ENCODE results near the gene PARP2. TPM values are rescaled to one million over a fixed set of nuclear protein-coding genes. Genes with fewer than 3 reads are reported as not detected.

Gene PARP2
- total RNA-seq, 1 donor from 2014 or later, result 15.6 TPM

DNA sequence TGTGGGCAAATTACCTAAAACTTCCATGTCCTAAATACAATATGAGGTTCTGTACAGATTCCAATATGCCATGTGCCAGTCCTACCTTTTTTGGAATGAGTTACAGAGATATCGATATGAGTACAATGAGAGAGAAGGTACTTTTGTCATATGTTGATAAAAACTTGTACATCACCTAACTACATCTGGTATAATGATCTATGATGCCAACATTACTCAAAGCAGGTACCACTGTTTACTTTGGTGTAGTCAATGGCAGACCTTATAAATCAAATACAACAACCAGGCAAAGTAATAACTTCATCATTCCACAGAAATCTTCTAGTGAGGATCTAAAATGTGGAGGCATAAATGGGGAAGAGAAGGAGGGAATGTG is 57.1 kb downstream of the PARP2 start:
- Histone ChIP-seq H3K4me1 (no peaks in the 10 kb centered on the region), H3K36me3 (peaks cover 97% of the 10 kb centered on the region), H3K27ac (no peak overlapping the region), H3K9me3 (no peaks in the 10 kb centered on the region), H3K4me3 (no peak overlapping the region), H3K27me3 (no peaks in the 10 kb centered on the region)
- TF ChIP-seq, protein P1, sequence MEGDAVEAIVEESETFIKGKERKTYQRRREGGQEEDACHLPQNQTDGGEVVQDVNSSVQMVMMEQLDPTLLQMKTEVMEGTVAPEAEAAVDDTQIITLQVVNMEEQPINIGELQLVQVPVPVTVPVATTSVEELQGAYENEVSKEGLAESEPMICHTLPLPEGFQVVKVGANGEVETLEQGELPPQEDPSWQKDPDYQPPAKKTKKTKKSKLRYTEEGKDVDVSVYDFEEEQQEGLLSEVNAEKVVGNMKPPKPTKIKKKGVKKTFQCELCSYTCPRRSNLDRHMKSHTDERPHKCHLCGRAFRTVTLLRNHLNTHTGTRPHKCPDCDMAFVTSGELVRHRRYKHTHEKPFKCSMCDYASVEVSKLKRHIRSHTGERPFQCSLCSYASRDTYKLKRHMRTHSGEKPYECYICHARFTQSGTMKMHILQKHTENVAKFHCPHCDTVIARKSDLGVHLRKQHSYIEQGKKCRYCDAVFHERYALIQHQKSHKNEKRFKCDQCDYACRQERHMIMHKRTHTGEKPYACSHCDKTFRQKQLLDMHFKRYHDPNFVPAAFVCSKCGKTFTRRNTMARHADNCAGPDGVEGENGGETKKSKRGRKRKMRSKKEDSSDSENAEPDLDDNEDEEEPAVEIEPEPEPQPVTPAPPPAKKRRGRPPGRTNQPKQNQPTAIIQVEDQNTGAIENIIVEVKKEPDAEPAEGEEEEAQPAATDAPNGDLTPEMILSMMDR (IDR thresholded peaks at IDR 0.05), result no peak
- intact Hi-C loops (cut with DNase I), result no loop called here
- no peak for ATAC-seq
- DNase-seq, result no peak

DNA sequence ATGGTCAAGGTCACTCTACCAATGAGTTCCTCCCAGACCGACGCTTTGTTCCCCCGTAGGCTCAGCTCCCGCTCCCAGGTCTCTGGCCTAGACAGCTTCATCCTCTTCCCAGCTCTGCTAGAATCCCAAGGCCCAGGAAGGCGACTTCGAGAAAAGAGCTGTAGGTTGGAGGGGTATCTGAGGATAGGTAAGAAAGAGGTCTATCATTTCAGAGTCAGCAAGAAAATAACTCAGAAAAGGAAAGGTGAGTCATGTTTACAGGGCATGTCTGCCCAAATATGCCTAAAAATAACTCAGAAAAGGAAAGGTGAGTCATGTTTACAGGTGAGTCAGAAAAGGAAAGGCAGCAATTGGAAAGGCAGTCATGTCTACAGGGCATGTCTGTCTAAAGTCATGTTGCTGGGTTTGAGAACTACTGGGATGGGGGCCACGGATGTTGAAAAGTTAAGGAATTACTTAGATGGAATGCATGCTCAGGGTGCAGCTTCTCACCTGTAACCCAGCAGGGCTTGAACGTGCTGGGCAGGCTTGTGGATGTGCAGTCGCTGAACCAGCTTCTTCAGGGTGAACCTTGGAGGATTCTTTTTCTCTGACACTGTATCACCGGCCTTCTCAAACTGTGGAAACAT is 57.6 kb downstream of the PARP2 start:
- Histone ChIP-seq H3K36me3 (peaks cover 97% of the 10 kb centered on the region), H3K9me3 (no peaks in the 10 kb centered on the region), H3K4me1 (no peaks in the 10 kb centered on the region), H3K27me3 (no peaks in the 10 kb centered on the region), H3K27ac (no peak overlapping the region), H3K4me3 (no peak overlapping the region)
- DNase-seq, result no peak
- intact Hi-C loops (cut with DNase I), result no loop called here
- no peak for ATAC-seq
- TF ChIP-seq, protein P1 (IDR thresholded peaks at IDR 0.05), result no peak

DNA sequence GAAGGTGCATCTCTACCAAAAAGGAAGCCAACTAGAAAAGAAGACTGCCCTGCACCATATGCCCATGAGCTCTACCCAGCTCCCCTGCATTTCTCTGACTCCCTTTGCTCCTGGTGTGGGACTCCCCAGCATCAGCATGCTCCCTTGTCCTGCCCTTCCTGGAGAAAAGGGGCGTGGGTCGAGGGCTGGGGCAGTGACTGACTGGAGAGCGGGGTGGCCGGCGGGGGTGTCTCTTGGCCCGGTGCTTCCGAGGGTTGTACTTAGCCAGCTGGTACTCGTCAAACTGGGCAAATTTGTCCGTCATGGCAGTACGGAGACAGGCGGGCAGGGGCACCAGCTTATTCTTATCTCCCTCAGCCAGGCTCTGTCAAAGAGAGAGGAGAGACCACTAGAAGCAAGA is 60.1 kb downstream of the PARP2 start:
- TF ChIP-seq, protein P1 (IDR thresholded peaks at IDR 0.05), result no peak
- no peak overlapping the region for H3K4me3 ChIP-seq
- DNase-seq (no peak), ATAC-seq (peak; percentile 20)
- no peak overlapping the region for H3K27ac ChIP-seq
- peaks cover 98% of the 10 kb centered on the region for H3K36me3 ChIP-seq
- intact Hi-C loops (cut with DNase I), result no loop called here
- no peaks in the 10 kb centered on the region for H3K27me3 ChIP-seq
- H3K9me3 ChIP-seq, result no peaks in the 10 kb centered on the region
- H3K4me1 ChIP-seq, result no peaks in the 10 kb centered on the region

Other genes starting within 250 kb of the PARP2 start
- gene OR4K17, start 232.9 kb upstream of the PARP2 start, total RNA-seq, result not detected
- not detected for gene OR4N5, start 204.8 kb upstream of the PARP2 start, total RNA-seq
- gene OR11G2, start 152.7 kb upstream of the PARP2 start, total RNA-seq, result not detected
- not detected for gene OR11H6, start 119.9 kb upstream of the PARP2 start, total RNA-seq
- gene OR11H7, start 114.7 kb upstream of the PARP2 start, total RNA-seq, result not detected
- not detected for gene OR11H4, start 104.3 kb upstream of the PARP2 start, total RNA-seq
- 15.6 TPM for gene TTC5, start 37.7 kb upstream of the PARP2 start, total RNA-seq
- 37.9 TPM for gene CCNB1IP1, start 10.4 kb upstream of the PARP2 start, total RNA-seq
- gene TEP1, start 69.9 kb downstream of the PARP2 start, total RNA-seq, result 48.9 TPM
- 0.29 TPM for gene KLHL33, start 92.5 kb downstream of the PARP2 start, total RNA-seq
- 33.8 TPM for gene OSGEP, start 111.2 kb downstream of the PARP2 start, total RNA-seq
- gene APEX1, start 111.6 kb downstream of the PARP2 start, total RNA-seq, result 101 TPM
- gene PIP4P1, start 117.8 kb downstream of the PARP2 start, total RNA-seq, result 40.2 TPM
- 32.8 TPM for gene PNP, start 125.8 kb downstream of the PARP2 start, total RNA-seq
- gene RNASE10, start 161.9 kb downstream of the PARP2 start, total RNA-seq, result 0.58 TPM
- gene RNASE9, start 217.4 kb downstream of the PARP2 start, total RNA-seq, result not detected
- gene RNASE11, start 244.4 kb downstream of the PARP2 start, total RNA-seq, result not detected
- not detected for gene RNASE12, start 247.7 kb downstream of the PARP2 start, total RNA-seq

Measured in upper lobe of right lung (tissue), 1 donor.